DLD1 (cell line): ENCODE measurements around the gene UGT1A6.
"Not testable (repeated sequence)": the region's sequence is repeated elsewhere in the genome, so short reads cannot be mapped to it uniquely, and the experiment has no call there.

Source experiments
- in situ Hi-C: cut with HindIII; loops from 2 replicates; pipeline ENCODE4 v1.10.0; 2017; ENCODE audit warnings: low sequenced_read_pairs

The UGT1A6 gene

DNA sequence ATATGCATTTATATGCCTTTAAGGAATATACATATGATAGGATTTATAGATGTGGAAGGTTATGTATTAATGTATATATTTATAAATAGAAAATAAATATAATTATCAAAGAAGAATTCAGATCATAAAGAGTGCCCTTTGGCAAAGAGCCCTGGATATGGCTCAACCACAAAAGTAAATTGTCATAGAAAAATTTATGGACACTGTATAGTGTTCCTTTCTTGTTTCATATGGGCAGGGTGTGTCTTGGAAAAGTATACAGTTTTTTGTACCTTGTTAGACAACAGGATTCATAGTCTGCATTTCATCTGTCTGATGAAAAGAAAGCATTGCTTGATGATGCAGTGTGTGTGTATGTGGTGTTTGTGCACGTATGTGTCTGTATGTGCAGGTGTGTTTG lies 8.1 kb upstream of the UGT1A6 start:
- in situ Hi-C loops, result no loop called here

DNA sequence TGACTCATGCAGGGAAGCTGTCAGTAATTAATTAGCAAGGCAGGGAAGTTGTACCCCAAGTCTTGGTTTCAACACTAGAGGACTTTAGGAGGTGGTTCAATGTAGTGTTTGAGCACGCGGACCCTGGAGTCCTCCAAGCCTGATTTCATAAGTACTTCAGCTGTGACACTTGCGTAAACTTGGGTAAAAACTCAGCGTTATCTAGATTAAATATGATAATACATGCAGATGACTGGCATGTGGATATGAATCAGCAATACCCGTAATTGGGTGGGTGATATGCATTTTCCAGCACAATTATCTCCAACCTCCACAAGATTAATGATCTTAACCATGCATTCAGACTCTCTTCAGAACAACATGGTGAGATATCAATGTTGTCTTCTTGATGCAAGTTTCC lies 5.8 kb upstream of the UGT1A6 start:
- in situ Hi-C loops, result no loop called here

DNA sequence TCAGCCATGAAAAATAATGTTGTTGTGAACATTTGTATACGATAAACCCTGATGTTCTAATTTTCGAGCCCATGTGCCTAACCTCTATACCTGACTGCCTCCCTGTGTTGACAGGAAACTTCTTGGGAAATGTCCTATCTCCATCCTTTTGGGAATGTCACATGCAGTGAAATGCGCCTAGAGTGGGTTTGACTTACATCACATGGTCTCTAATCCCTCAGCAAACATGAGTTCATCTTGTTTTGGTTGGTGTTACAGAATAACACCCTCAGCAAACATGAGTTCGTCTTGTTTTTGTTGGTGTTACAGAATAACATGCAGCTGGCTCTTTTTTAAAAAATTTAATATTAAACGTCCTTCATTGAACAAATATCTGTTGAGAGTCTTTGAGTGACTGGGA lies 4.3 kb upstream of the UGT1A6 start:
- in situ Hi-C loops, result no loop called here

GRCh38 chr2:233689031-233689430 lies 3.7 kb upstream of the UGT1A6 start:
- in situ Hi-C loops, result no loop called here

GRCh38 chr2:233689501-233689900 lies 3.2 kb upstream of the UGT1A6 start:
- in situ Hi-C loops, result no loop called here

DNA sequence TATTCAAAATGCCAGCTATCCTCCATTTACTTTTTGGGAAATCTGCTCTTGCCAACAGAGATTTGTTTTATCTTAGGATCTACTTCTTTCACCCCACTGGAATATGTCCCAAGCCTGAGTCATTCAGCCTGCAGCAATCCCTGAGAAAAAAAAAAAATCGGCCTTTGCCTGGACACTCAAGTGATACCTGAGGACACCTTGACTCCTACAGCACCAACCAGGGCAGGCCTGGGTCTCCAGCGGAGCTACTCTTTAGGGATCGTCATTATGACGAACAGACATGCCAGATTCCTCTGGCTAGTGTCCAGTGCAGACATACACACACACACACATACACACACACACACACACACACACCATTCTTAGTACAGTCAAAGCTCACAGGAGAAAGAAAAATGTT lies 2.2 kb upstream of the UGT1A6 start:
- in situ Hi-C loops, result no loop called here

GRCh38 chr2:233691443-233692433 lies 952 bp upstream of the UGT1A6 start:
- in situ Hi-C loops, result no loop called here

GRCh38 chr2:233693963-233694362 lies 1.3 kb downstream of the UGT1A6 start:
- in situ Hi-C loops, result no loop called here

- in situ Hi-C loops, result no loop called here
Measured at GRCh38 chr2:233698740-233699139, 6.0 kb downstream of the UGT1A6 start.

DNA sequence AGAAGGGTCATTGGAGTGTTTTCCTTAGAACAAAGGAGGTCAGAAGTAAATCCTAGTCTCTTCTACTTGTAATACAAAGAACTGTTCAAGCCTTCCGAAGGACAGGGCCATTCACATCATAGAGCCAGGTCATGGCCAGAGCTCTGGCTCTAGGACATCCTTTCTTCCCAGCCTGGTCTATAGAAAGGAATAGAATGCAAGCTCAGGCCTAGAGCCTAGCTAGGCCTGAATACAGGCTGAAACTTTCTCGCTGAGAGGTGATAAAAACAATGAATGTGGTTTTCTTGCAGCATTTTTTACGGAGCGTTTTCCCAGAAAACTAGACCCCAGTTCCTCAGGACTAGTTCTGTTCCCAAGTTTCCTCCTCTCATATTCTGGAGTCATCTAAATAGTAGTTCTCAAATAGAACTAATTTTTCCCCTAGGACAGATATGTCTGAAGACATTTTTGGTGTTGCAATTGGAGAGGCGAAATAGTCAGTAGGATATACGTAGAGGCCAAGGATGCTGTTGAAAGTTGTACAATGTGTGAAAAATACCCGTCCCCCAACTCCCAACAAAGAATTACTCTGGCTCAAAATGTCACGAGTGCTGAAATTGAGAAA lies 6.8 kb downstream of the UGT1A6 start:
- in situ Hi-C loops, result no loop called here

- in situ Hi-C loops, result no loop called here
Measured at GRCh38 chr2:233700028-233700635, 7.4 kb downstream of the UGT1A6 start.

- in situ Hi-C loops, result not testable (repeated sequence)
Measured at GRCh38 chr2:233700842-233701241, 8.2 kb downstream of the UGT1A6 start.

DNA sequence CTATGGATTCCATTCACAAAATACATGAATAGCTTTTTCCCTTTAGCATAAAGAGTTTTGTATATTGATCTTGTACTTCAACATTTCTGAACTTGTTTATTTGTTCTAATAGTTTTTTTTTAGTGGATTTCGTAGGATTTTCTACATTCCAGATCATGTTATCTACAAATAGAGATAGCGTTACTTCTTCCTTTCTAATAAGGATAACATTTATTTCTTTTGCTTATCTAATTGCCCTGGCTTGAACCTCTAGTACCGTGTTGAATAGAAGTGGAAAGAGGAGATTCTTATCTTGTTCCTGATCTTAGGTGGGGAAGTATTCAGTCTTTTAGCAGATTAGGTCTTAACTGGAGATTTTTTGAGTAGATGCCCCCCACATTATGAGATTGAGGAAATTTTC lies 9.5 kb downstream of the UGT1A6 start:
- in situ Hi-C loops, result no loop called here

- in situ Hi-C loops, result no loop called here
Measured at GRCh38 chr2:233705911-233706506, 13.3 kb downstream of the UGT1A6 start.

DNA sequence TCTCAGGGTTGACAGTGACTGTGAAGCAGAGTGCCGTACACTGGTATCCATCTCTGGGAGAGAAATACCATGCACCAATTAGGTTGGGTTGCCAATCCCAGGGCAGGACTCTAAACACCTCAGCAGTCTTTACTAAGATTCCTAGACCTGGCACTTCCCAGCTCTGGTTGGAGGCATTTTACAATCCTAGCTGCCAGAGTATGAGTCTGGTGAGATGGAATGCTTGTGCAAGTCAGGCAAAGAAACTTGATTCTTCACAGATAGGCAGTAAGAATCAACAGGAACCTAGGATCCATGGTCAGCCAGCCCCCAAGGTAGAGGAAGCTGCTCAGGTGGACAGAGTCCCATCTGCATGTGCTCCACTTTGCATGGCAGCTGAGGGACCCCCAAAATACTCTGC lies 14.0 kb downstream of the UGT1A6 start:
- in situ Hi-C loops, result no loop called here

GRCh38 chr2:233707940-233708644 lies 15.4 kb downstream of the UGT1A6 start:
- in situ Hi-C loops, result no loop called here

DNA sequence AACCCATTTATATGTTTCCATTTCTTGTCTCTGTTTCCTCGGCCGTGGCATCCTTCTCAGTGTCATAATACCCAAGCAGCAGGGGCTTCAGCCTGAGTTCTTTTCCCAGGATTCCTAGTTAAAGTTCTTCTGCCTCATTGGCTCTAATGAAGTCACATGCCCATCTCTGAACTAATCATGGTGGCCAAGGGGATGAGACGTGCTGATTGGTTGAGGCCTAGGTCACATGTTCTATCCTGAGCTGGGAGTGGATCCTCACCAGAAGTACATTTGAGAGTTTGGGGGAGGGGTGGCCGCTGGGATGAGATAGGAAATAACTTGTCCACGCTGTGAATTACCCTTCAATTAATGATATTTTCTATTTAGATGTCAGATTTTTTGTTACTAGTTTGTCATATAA lies 16.3 kb downstream of the UGT1A6 start:
- in situ Hi-C loops, result no loop called here

GRCh38 chr2:233711312-233712008 lies 18.8 kb downstream of the UGT1A6 start:
- in situ Hi-C loops, result no loop called here

DNA sequence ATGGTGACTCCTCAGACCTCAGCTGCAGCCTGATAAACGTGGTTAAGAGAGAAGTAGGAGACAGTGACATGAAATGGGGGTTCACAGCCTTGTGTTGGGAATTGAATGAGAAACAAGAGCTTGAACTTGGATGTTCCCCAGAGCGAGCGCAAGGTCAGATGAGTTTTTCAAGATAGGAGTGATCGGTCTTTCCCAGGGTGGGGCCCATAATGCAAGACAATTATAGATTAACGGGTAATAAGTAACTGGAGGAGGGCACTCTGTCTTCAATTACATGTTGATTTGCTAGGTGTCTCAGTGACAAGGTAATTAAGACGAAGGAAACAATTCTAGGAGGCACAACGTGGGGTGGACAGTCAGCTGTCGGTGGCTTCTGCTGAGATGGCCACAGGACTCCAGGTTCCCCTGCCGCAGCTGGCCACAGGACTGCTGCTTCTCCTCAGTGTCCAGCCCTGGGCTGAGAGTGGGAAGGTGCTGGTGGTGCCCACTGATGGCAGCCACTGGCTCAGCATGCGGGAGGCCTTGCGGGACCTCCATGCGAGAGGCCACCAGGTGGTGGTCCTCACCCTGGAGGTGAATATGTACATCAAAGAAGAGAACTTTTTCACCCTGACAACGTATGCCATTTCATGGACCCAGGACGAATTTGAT lies 20.0 kb downstream of the UGT1A6 start, which contains the start of gene UGT1A5:
UGT1A5 (plus strand) TSS at position 297 of the 651 bp plus-strand sequence; CDS start at position 382, 85 bp downstream.
- in situ Hi-C loops, result no loop called here

GRCh38 chr2:233713262-233713615 lies 20.5 kb downstream of the UGT1A6 start:
- in situ Hi-C loops, result no loop called here
